ENCODE measurements around the gene KLHL8.

KLHL8 gene

DNA sequence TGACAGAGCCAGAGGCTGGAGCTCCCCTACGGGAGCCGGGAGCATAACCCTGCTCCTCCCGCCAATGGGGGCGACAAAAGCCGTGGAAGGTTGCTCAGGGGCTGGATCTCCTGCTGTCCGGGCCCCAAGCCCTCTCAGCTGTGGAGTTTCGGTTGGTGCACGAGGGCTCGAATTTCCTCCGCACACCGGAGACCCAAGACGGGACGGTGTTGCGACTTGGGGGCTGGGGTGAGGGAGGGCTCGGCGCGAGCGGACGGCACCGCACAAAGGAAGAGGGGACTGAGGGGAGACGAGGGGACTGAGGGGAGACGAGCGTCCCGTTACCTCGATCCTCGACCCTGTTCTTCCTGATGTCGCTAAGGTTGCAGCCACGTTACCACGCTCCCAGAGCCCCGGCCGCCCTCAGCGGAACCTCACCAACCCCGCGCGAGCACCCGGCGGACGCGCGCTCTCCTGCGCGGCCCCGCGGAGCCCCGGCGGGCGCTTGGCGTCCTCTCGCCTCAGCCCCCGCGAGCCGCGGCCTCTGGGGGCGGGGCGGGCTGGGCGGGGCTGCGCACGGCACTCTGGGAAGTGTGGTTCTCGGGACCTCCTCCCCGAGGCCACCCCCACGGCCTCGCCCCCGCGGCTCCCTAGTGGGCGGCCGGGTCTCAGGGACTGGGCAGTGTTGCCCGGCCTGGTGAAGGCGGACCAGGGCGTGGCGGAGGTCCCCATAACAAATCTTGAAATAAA, at the start of gene KLHL8:
Gene KLHL8 (minus strand): TSS at position 525 of the 729 bp plus-strand sequence. CDS start 25,079 bp downstream, outside the sequence.
- peaks cover 10% of the 10 kb centered on the region for H3K4me1 Mint-ChIP-seq
- peaks cover 7% of the 10 kb centered on the region for H3K27me3 Mint-ChIP-seq (ENCODE audit: low read depth)
- peak within 1 kb of the TSS; percentile 70 to 95 (median 94) for H3K27ac Mint-ChIP-seq
- no peaks in the 10 kb centered on the region for H3K36me3 Mint-ChIP-seq (ENCODE audit: low read depth)
- TF ChIP-seq, protein P1, sequence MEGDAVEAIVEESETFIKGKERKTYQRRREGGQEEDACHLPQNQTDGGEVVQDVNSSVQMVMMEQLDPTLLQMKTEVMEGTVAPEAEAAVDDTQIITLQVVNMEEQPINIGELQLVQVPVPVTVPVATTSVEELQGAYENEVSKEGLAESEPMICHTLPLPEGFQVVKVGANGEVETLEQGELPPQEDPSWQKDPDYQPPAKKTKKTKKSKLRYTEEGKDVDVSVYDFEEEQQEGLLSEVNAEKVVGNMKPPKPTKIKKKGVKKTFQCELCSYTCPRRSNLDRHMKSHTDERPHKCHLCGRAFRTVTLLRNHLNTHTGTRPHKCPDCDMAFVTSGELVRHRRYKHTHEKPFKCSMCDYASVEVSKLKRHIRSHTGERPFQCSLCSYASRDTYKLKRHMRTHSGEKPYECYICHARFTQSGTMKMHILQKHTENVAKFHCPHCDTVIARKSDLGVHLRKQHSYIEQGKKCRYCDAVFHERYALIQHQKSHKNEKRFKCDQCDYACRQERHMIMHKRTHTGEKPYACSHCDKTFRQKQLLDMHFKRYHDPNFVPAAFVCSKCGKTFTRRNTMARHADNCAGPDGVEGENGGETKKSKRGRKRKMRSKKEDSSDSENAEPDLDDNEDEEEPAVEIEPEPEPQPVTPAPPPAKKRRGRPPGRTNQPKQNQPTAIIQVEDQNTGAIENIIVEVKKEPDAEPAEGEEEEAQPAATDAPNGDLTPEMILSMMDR (IDR thresholded peaks at IDR 0.05; ENCODE audit: unreplicated experiment in 3 of 3), result peak in 1 of 3 experiments; percentile 17
- no peaks in the 10 kb centered on the region for H3K9me3 Mint-ChIP-seq
- peak within 1 kb of the TSS; percentile 86 to 98 (median 97) for H3K4me3 Mint-ChIP-seq

- H3K27me3 Mint-ChIP-seq (ENCODE audit: low read depth), result peaks cover 4% of the 10 kb centered on the region
- TF ChIP-seq, protein P1 (IDR thresholded peaks at IDR 0.05; ENCODE audit: unreplicated experiment in 3 of 3), result peak; percentile 40 to 53 (median 48)
- H3K9me3 Mint-ChIP-seq, result no peaks in the 10 kb centered on the region
- H3K4me1 Mint-ChIP-seq, result peaks cover 9% of the 10 kb centered on the region
- no peak overlapping the region for H3K27ac Mint-ChIP-seq
- no peak overlapping the region for H3K4me3 Mint-ChIP-seq
- H3K36me3 Mint-ChIP-seq (ENCODE audit: low read depth), result no peaks in the 10 kb centered on the region
Measured at GRCh38 chr4:87270144-87270543, 49.7 kb upstream of the KLHL8 start.

- Mint-ChIP-seq H3K27ac (peak overlapping the region; percentile 5 to 82 (median 42)), H3K36me3 (ENCODE audit: low read depth) (no peaks in the 10 kb centered on the region), H3K4me3 (no peak overlapping the region), H3K4me1 (peaks cover 9% of the 10 kb centered on the region), H3K9me3 (no peaks in the 10 kb centered on the region), H3K27me3 (ENCODE audit: low read depth) (peaks cover under 1% of the 10 kb centered on the region)
- TF ChIP-seq, protein P1 (IDR thresholded peaks at IDR 0.05; ENCODE audit: unreplicated experiment in 3 of 3), result no peak
Measured at GRCh38 chr4:87268411-87268810, 48.0 kb upstream of the KLHL8 start.

DNA sequence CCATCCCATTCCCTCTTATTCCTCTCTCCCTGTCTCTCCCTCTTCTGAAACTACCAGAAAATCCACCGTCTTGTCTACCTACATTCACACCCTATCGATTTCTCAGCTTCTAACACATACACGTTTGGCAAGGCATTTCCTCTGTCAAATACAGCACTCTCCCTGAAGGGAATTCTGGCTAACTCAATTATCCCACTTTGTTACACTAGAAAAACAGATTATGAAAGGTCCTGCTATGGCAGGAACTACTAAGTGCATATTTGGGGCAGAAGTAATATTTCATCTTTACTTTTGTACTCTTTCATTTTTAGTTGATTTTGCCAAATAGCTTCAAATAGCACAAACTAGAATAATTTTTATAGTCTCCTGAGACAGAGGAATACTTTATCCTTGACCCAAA, 46.6 kb upstream of the KLHL8 start:
- H3K4me3 Mint-ChIP-seq, result no peak overlapping the region
- H3K36me3 Mint-ChIP-seq (ENCODE audit: low read depth), result no peaks in the 10 kb centered on the region
- no peaks in the 10 kb centered on the region for H3K27me3 Mint-ChIP-seq (ENCODE audit: low read depth)
- H3K4me1 Mint-ChIP-seq, result peaks cover 9% of the 10 kb centered on the region
- TF ChIP-seq, protein P1 (IDR thresholded peaks at IDR 0.05; ENCODE audit: unreplicated experiment in 3 of 3), result no peak
- H3K27ac Mint-ChIP-seq, result peak overlapping the region in 1 of 3 experiments; percentile 4
- peaks cover 3% of the 10 kb centered on the region for H3K9me3 Mint-ChIP-seq

DNA sequence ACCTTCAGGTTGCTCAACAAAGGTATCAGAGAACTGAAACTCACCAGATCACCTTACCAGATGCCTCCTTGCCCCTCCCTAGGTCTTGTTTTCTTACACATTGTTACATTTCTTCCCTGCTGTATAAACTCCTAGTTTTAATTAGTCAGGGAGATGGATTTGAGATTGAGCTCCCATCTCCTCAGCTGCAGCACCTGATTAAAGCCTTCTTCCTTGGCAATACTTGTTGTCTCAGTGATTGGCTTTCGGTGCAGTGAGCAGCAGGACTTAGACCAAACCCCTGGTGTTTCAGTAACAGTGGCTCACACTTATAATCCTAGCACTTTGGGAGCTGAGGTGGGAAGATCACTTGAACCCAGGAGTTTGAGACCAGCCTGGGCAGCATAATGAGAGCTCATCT, 42.5 kb upstream of the KLHL8 start:
- TF ChIP-seq, protein P1 (IDR thresholded peaks at IDR 0.05; ENCODE audit: unreplicated experiment in 3 of 3), result no peak
- Mint-ChIP-seq H3K4me3 (no peak overlapping the region), H3K36me3 (ENCODE audit: low read depth) (no peaks in the 10 kb centered on the region), H3K27me3 (ENCODE audit: low read depth) (no peaks in the 10 kb centered on the region), H3K4me1 (no peaks in the 10 kb centered on the region), H3K9me3 (peaks cover 3% of the 10 kb centered on the region), H3K27ac (no peak overlapping the region)

- H3K4me1 Mint-ChIP-seq, result no peaks in the 10 kb centered on the region
- H3K9me3 Mint-ChIP-seq, result peaks cover 8% of the 10 kb centered on the region
- no peaks in the 10 kb centered on the region for H3K27me3 Mint-ChIP-seq (ENCODE audit: low read depth)
- TF ChIP-seq, protein P1 (IDR thresholded peaks at IDR 0.05; ENCODE audit: unreplicated experiment in 3 of 3), result no peak
- H3K36me3 Mint-ChIP-seq (ENCODE audit: low read depth), result no peaks in the 10 kb centered on the region
- H3K27ac Mint-ChIP-seq, result no peak overlapping the region
- H3K4me3 Mint-ChIP-seq, result no peak overlapping the region
Measured at GRCh38 chr4:87260477-87260876, 40.1 kb upstream of the KLHL8 start.

All from nephron (organoid).